ENCODE measurements around the gene REG4. TPM values are rescaled to one million over a fixed set of nuclear protein-coding genes. Genes with fewer than 3 reads are reported as not detected.

Gene REG4
- total and polyA plus RNA-seq, 2 donors (not counting 3 experiments of a cell fraction or from before 2014, with no cell fraction given), result not detected

DNA sequence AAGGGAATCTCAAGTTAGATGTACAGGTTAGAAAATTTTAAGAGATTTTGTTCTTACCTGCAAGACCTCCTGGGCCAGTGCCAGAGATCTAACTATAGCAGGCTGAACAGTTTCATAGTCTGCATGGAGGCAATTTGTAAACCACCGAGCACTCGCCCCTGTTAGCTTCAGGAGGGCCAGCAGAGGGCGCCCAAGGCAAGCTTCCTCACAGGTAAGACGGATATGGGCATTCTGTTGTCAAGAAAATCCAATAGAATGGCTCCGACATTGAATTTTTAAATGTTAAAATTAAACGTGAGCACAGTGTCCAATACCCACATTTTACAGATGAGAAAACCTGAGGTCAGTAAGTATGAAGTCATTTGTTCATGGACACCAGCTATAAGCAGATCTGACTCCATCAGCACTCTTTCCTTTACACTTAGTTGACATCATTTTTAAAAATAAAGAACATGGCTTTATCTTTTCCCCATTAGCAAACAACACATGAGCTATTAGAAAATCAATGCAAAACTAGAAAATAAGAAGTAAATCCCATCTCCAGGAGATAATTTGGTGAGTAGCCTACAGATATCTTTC is 2.2 kb downstream of the REG4 start:
- intact Hi-C loops (cut with micrococcal nuclease), result loop anchor here (1.0 to 10.0 kb wide), 3 partner anchors 62 to 224 kb away; no protein-coding TSS in a partner anchor
- no peaks in the 10 kb centered on the region for H3K9me1 ChIP-seq (replicated peaks; ENCODE audit: control insufficient read depth, extremely low read depth, insufficient read depth, low read length)
- ChIA-PET CTCF (interaction anchor here (0.6 to 2.2 kb wide), 38 partner anchors 9 to 226 kb away, joined by 3 to 25 read pairs (median 4); partner anchors contain the start of genes HMGCS2, PHGDH and ZNF697), POLR2A (no interaction called here)
- H3K27ac ChIP-seq (ENCODE audit: insufficient read depth, low read depth, low read length), result no peak overlapping the region
- H3K36me3 ChIP-seq (ENCODE audit: control insufficient read depth in 2 of 2, extremely low read depth in 1 of 2, insufficient read depth in 2 of 2, low read length in 2 of 2), result no peaks in the 10 kb centered on the region
- H2AFZ ChIP-seq (ENCODE audit: low read depth, low read length), result no peak overlapping the region
- no peak overlapping the region for H3K9ac ChIP-seq (replicated peaks; ENCODE audit: extremely low read depth, insufficient read depth, low read length)
- FAIRE-seq (peak; percentile 96), DNase-seq (ENCODE audit: low read depth, low spot score) (peak; percentile 65)
- peaks cover 14 to 39% of the 10 kb centered on the region in 2 experiments for H3K27me3 ChIP-seq (ENCODE audit: control insufficient read depth in 2 of 2, insufficient read depth in 2 of 2, low read length in 2 of 2)
- TF ChIP-seq GATA2 (IDR thresholded peaks at IDR 0.05; ENCODE audit: insufficient read depth, insufficient read length, low read depth, low read length), result no peak
- TF ChIP-seq, protein P1, sequence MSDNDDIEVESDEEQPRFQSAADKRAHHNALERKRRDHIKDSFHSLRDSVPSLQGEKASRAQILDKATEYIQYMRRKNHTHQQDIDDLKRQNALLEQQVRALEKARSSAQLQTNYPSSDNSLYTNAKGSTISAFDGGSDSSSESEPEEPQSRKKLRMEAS (IDR thresholded peaks at IDR 0.05; ENCODE audit: insufficient read depth, insufficient read length), result no peak
- TF ChIP-seq, protein P2, sequence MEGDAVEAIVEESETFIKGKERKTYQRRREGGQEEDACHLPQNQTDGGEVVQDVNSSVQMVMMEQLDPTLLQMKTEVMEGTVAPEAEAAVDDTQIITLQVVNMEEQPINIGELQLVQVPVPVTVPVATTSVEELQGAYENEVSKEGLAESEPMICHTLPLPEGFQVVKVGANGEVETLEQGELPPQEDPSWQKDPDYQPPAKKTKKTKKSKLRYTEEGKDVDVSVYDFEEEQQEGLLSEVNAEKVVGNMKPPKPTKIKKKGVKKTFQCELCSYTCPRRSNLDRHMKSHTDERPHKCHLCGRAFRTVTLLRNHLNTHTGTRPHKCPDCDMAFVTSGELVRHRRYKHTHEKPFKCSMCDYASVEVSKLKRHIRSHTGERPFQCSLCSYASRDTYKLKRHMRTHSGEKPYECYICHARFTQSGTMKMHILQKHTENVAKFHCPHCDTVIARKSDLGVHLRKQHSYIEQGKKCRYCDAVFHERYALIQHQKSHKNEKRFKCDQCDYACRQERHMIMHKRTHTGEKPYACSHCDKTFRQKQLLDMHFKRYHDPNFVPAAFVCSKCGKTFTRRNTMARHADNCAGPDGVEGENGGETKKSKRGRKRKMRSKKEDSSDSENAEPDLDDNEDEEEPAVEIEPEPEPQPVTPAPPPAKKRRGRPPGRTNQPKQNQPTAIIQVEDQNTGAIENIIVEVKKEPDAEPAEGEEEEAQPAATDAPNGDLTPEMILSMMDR (IDR thresholded peaks at IDR 0.05; ENCODE audit: extremely low read depth in 1 of 2, insufficient read depth in 1 of 2, low read depth in 1 of 2, low read length in 2 of 2), result peak; percentile 87 to 89
- no TSS peak for BruUV-seq (replicated peaks)
- H4K20me1 ChIP-seq (replicated peaks; ENCODE audit: control insufficient read depth, extremely low read depth, insufficient read depth, low read length), result no peaks in the 10 kb centered on the region
- H3K4me3 ChIP-seq (replicated peaks in 1 of 3; ENCODE audit: insufficient read depth in 1 of 3, low read depth in 1 of 3, low read length in 3 of 3), result no peak overlapping the region
- H3K9me3 ChIP-seq (replicated peaks; ENCODE audit: control insufficient read depth, insufficient read depth, low read length), result no peaks in the 10 kb centered on the region
- no peak overlapping the region for H3K4me2 ChIP-seq (ENCODE audit: insufficient read depth, low read length)
- no peaks in the 10 kb centered on the region for H3K4me1 ChIP-seq (ENCODE audit: control insufficient read depth, extremely low read depth, insufficient read depth, low read length)
- dilution Hi-C loops (cut with MboI; ENCODE audit: extremely low pct_ligation_motif_present, low sequenced_read_pairs), result no loop called here
- H3K79me2 ChIP-seq (ENCODE audit: control insufficient read depth, insufficient read depth, low read length), result no peaks in the 10 kb centered on the region

- Histone ChIP-seq H3K9ac (replicated peaks; ENCODE audit: extremely low read depth, insufficient read depth, low read length) (no peak overlapping the region), H3K36me3 (ENCODE audit: control insufficient read depth in 2 of 2, extremely low read depth in 1 of 2, insufficient read depth in 2 of 2, low read length in 2 of 2) (no peaks in the 10 kb centered on the region), H4K20me1 (replicated peaks; ENCODE audit: control insufficient read depth, extremely low read depth, insufficient read depth, low read length) (no peaks in the 10 kb centered on the region), H3K27me3 (ENCODE audit: control insufficient read depth in 2 of 2, insufficient read depth in 2 of 2, low read length in 2 of 2) (peaks cover 17 to 41% of the 10 kb centered on the region in 2 experiments), H3K4me1 (ENCODE audit: control insufficient read depth, extremely low read depth, insufficient read depth, low read length) (no peaks in the 10 kb centered on the region), H3K27ac (ENCODE audit: insufficient read depth, low read depth, low read length) (no peak overlapping the region), H2AFZ (ENCODE audit: low read depth, low read length) (no peak overlapping the region), H3K79me2 (ENCODE audit: control insufficient read depth, insufficient read depth, low read length) (no peaks in the 10 kb centered on the region), H3K4me2 (ENCODE audit: insufficient read depth, low read length) (no peak overlapping the region), H3K9me3 (replicated peaks; ENCODE audit: control insufficient read depth, insufficient read depth, low read length) (no peaks in the 10 kb centered on the region), H3K4me3 (replicated peaks in 1 of 3; ENCODE audit: insufficient read depth in 1 of 3, low read depth in 1 of 3, low read length in 3 of 3) (no peak overlapping the region), H3K9me1 (replicated peaks; ENCODE audit: control insufficient read depth, extremely low read depth, insufficient read depth, low read length) (no peaks in the 10 kb centered on the region)
- CTCF ChIA-PET, result interaction anchor here (0.6 to 2.2 kb wide), 38 partner anchors 9 to 225 kb away, joined by 3 to 25 read pairs (median 4); partner anchors contain the start of genes HMGCS2, PHGDH and ZNF697
- intact Hi-C loops (cut with micrococcal nuclease), result loop anchor here (2.0 to 10.0 kb wide), 2 partner anchors 62 to 224 kb away; no protein-coding TSS in a partner anchor
- BruUV-seq (replicated peaks), result no TSS peak
- POLR2A ChIA-PET, result no interaction called here
- dilution Hi-C loops (cut with MboI; ENCODE audit: extremely low pct_ligation_motif_present, low sequenced_read_pairs), result no loop called here
- peak; percentile 2 for DNase-seq (ENCODE audit: low read depth, low spot score)
- TF ChIP-seq MYC (IDR thresholded peaks at IDR 0.05; ENCODE audit: low read depth, low read length), result no peak
- TF ChIP-seq EZH2 (IDR thresholded peaks at IDR 0.05; ENCODE audit: borderline replicate concordance, low read depth, low read length, severe bottlenecking), result no peak
- no peak for TF ChIP-seq FOS (IDR thresholded peaks at IDR 0.05; ENCODE audit: borderline replicate concordance, insufficient read depth, low read length)
- no peak for TF ChIP-seq GATA2 (IDR thresholded peaks at IDR 0.05; ENCODE audit: insufficient read depth, insufficient read length, low read depth, low read length)
- TF ChIP-seq, protein P1 (IDR thresholded peaks at IDR 0.05; ENCODE audit: insufficient read depth, insufficient read length), result no peak
- TF ChIP-seq POLR2AphosphoS5 (IDR thresholded peaks at IDR 0.05; ENCODE audit: insufficient read depth, low read depth, low read length), result no peak
- no peak for TF ChIP-seq JUN (IDR thresholded peaks at IDR 0.05; ENCODE audit: borderline replicate concordance, insufficient read depth, insufficient read length, low read depth)
- TF ChIP-seq POLR2A (IDR thresholded peaks at IDR 0.05; ENCODE audit: low read depth, low read length), result no peak
- TF ChIP-seq, protein P2 (IDR thresholded peaks at IDR 0.05; ENCODE audit: extremely low read depth in 1 of 2, insufficient read depth in 1 of 2, low read depth in 1 of 2, low read length in 2 of 2), result no peak
- FAIRE-seq, result no peak
These were observed 2.8 kb downstream of the REG4 start for GRCh38 chr1:119808491-119808890.
